Gastroesophageal sphincter (tissue), 3 donors: Measurements from ENCODE around the gene MS4A4E.

Experiments
- POLR2A ChIP-seq, 2 donors: fragments of 450-650 bp; IDR thresholded peaks; one replicate each; pipeline ENCODE4 v1.6.1; 2017; ENCODE audit warnings: antibody characterized with exemption in 2 of 2, mild to moderate bottlenecking in 2 of 2, moderate library complexity in 1 of 2
- TF ChIP-seq, protein P1 (sequence below), 4 experiments: fragments of 200-600 bp in 2 of 4; fragments of 450-650 bp in 2 of 4; sonication (generic) in 1 of 4; IDR thresholded peaks; one replicate each; pipeline ENCODE4 v1.5.1; 2017 to 2019; ENCODE audit warnings: antibody characterized with exemption in 4 of 4, mild to moderate bottlenecking in 2 of 4, moderate library complexity in 2 of 4

GRCh38 chr11:60182541-60183330 lies 60.2 kb downstream of the MS4A4E start, which contains the start of gene MS4A6A:
- TF ChIP-seq POLR2A (IDR thresholded peaks at IDR 0.05), result no peak
- TF ChIP-seq, protein P1, sequence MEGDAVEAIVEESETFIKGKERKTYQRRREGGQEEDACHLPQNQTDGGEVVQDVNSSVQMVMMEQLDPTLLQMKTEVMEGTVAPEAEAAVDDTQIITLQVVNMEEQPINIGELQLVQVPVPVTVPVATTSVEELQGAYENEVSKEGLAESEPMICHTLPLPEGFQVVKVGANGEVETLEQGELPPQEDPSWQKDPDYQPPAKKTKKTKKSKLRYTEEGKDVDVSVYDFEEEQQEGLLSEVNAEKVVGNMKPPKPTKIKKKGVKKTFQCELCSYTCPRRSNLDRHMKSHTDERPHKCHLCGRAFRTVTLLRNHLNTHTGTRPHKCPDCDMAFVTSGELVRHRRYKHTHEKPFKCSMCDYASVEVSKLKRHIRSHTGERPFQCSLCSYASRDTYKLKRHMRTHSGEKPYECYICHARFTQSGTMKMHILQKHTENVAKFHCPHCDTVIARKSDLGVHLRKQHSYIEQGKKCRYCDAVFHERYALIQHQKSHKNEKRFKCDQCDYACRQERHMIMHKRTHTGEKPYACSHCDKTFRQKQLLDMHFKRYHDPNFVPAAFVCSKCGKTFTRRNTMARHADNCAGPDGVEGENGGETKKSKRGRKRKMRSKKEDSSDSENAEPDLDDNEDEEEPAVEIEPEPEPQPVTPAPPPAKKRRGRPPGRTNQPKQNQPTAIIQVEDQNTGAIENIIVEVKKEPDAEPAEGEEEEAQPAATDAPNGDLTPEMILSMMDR (IDR thresholded peaks at IDR 0.05), result no peak
